K562 (cell line): ENCODE results near the gene RARA. TPM values are rescaled to one million over a fixed set of nuclear protein-coding genes. Genes with fewer than 3 reads are reported as not detected.

ENCODE experiments used
- CC2D1A ChIP-seq: fragments of 450-650 bp; IDR thresholded peaks from 2 replicates; pipeline ENCODE4 v1.6.1; 2017; ENCODE audit warnings: mild to moderate bottlenecking
- GABPB1 ChIP-seq: sonication (generic); formaldehyde crosslinking; IDR thresholded peaks from 2 replicates; pipeline ENCODE4 v1.8.0; 2022; ENCODE audit warnings: mild to moderate bottlenecking, missing genetic modification reagents
- ILF3 ChIP-seq: fragments of 450-650 bp; IDR thresholded peaks from 2 replicates; pipeline ENCODE4 v1.6.1; 2018; ENCODE audit warnings: antibody characterized with exemption, mild to moderate bottlenecking, moderate library complexity, borderline replicate concordance
- NELFE ChIP-seq: IDR thresholded peaks from 2 replicates; pipeline ENCODE4 v1.6.1; 2011; ENCODE audit warnings: mild to moderate bottlenecking; ENCODE audit not compliant: insufficient read depth, insufficient read length
- NEUROD1 ChIP-seq: fragments of 150-350 bp; IDR thresholded peaks from 2 replicates; pipeline ENCODE4 v1.6.1; 2014; ENCODE audit warnings: borderline replicate concordance, low read length, low read depth; ENCODE audit not compliant: partially characterized antibody
- RBM22 ChIP-seq: fragments of 200-400 bp; formaldehyde crosslinking; IDR thresholded peaks from 2 replicates; pipeline ENCODE4 v1.6.1; 2018; ENCODE audit warnings: low read length, low read depth; ENCODE audit not compliant: poor library complexity, severe bottlenecking
- SMARCB1 ChIP-seq: IDR thresholded peaks from 2 replicates; pipeline ENCODE4 v1.6.1; 2011; ENCODE audit warnings: improper control_type of control experiment, low read depth; ENCODE audit not compliant: insufficient read length
- SNIP1 ChIP-seq: fragments of 450-650 bp; IDR thresholded peaks from 2 replicates; pipeline ENCODE4 v1.7.1; 2017; ENCODE audit warnings: low read depth, mild to moderate bottlenecking
- TBP ChIP-seq: optimal IDR thresholded peaks from 2 replicates; pipeline ENCODE3; 2011; ENCODE audit warnings: low read depth, low read length, improper control_type of control experiment
- polyA plus RNA-seq, 8 experiments: library from polyadenylated mRNA; depleted of rRNA in 4 of 8; stranded (reverse) in 5 of 8; unstranded in 3 of 8; fragments of >200 nt; fragmentation: Nextera tagmentation in 2 of 8; fragmentation: Illumina TruSeq in 1 of 8; extraction: Ambion mirVana in 2 of 8; extraction: Trizol in 1 of 8; gene quantifications; 2 replicates each; pipeline versions ENCODE4 v1.2.1 to v1.2.3, GENCODE V29; 2011 to 2014; ENCODE audit warnings: inconsistent platforms in 1 of 8, missing spikeins in 1 of 8
- total RNA-seq, 7 experiments: library from RNA; depleted of rRNA in 6 of 7; stranded (reverse); fragments of >200 nt in 6 of 7; fragmentation: Illumina TruSeq in 2 of 7; extraction: Trizol in 2 of 7; gene quantifications; 2 replicates each; pipeline versions ENCODE4 v1.2.1 to v1.2.3, GENCODE V29; 2011 to 2021; ENCODE audit warnings: low replicate concordance in 1 of 7
- TF ChIP-seq, protein P1 (sequence below): fragments of 450-650 bp; formaldehyde crosslinking; conservative IDR thresholded peaks from 2 replicates; pipeline ENCODE4 v1.4.0; 2022; ENCODE audit warnings: mild to moderate bottlenecking, missing genetic modification characterization
- TF ChIP-seq, protein P2 (sequence below): sonication (generic); formaldehyde crosslinking; IDR thresholded peaks from 2 replicates; pipeline ENCODE4 v1.8.1; 2023; ENCODE audit warnings: mild to moderate bottlenecking, missing genetic modification reagents, moderate library complexity

RARA gene
- total and polyA plus RNA-seq, 9 of the 15 experiments (the other 6 are each of a cell fraction or from before 2014, with no cell fraction given), result 0.10 to 28.0 (median 7.9) TPM

DNA sequence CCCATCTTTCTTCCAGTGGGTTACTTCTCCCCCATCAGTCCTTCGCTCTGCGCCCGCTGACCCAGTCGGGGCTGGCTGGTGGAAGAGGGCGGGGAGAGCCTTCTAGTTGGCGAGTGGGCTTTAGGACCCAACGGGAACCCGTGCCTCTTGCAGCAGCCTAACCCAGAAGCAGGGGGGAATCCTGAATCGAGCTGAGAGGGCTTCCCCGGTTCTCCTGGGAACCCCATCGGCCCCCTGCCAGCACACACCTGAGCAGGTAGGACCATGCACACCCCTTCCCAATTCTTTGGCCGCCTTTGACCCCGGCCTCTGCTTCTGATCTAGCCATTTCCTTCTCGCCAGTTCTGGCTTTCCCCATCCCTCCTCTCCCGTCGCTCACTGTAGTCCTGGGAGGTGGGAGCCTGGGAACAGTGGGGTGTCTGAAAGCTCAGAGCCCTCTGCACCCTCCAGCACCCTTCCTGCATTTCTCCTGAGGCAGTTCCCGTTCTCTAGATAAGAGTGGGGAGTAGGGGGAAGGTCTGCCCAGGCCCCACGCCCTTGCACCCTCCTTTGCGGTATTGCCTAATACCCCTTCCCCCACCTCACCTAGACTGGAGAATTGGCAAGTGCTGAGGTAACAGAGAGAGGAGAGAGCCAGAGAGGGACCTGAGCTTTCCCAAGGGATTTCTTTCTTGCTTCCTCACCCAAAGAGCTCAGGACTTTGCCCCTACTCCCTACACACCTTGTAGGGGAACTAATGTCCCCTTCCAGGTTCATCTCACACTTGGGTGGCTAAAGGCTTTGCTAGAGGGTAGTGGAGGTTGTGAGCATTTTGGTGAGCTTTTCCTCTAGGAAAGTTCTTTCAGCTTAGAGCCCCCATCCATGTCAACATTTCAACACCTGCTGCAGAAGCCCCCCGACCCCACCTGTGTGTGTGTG lies at the start of gene RARA (continued):
- TF ChIP-seq, protein P1, sequence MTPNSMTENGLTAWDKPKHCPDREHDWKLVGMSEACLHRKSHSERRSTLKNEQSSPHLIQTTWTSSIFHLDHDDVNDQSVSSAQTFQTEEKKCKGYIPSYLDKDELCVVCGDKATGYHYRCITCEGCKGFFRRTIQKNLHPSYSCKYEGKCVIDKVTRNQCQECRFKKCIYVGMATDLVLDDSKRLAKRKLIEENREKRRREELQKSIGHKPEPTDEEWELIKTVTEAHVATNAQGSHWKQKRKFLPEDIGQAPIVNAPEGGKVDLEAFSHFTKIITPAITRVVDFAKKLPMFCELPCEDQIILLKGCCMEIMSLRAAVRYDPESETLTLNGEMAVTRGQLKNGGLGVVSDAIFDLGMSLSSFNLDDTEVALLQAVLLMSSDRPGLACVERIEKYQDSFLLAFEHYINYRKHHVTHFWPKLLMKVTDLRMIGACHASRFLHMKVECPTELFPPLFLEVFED (CRISPR knock-in tag), result no peak
- TF ChIP-seq GABPB1 (CRISPR knock-in tag) (no peak), SMARCB1 (peak; percentile 43), RBM22 (no peak), ILF3 (no peak), NEUROD1 (no peak), SNIP1 (no peak), CC2D1A (no peak), NELFE (no peak), TBP (peak; percentile 13)
- TF ChIP-seq, protein P2, sequence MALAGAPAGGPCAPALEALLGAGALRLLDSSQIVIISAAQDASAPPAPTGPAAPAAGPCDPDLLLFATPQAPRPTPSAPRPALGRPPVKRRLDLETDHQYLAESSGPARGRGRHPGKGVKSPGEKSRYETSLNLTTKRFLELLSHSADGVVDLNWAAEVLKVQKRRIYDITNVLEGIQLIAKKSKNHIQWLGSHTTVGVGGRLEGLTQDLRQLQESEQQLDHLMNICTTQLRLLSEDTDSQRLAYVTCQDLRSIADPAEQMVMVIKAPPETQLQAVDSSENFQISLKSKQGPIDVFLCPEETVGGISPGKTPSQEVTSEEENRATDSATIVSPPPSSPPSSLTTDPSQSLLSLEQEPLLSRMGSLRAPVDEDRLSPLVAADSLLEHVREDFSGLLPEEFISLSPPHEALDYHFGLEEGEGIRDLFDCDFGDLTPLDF (CRISPR knock-in tag), result no peak
